Measurements from ENCODE around the gene PLA2G4D.

DNA sequence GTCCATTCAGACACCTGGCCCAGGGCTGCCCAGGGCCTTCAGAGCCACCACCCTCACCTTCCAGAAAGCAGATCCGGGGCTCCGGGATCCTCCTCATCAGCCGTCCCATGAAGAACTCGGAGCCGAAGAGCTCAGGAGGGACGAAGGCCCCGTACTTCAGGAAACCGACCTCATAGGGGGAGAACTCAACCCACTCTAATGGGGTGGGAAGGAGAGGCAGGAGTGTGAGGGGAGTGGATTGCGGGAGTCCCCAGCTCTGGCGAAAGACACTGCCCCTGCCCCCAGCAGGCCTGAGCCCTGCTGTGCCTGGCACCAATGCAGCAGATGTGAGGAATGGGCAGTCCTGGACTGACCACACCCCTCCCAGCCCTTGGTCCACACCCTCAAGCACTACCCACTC is 22.6 kb downstream of the PLA2G4D start:
- TF ChIP-seq, protein P1, sequence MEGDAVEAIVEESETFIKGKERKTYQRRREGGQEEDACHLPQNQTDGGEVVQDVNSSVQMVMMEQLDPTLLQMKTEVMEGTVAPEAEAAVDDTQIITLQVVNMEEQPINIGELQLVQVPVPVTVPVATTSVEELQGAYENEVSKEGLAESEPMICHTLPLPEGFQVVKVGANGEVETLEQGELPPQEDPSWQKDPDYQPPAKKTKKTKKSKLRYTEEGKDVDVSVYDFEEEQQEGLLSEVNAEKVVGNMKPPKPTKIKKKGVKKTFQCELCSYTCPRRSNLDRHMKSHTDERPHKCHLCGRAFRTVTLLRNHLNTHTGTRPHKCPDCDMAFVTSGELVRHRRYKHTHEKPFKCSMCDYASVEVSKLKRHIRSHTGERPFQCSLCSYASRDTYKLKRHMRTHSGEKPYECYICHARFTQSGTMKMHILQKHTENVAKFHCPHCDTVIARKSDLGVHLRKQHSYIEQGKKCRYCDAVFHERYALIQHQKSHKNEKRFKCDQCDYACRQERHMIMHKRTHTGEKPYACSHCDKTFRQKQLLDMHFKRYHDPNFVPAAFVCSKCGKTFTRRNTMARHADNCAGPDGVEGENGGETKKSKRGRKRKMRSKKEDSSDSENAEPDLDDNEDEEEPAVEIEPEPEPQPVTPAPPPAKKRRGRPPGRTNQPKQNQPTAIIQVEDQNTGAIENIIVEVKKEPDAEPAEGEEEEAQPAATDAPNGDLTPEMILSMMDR (IDR thresholded peaks at IDR 0.05; ENCODE audit: poor library complexity, severe bottlenecking): no peak
- no peak for TF ChIP-seq EP300 (conservative IDR thresholded peaks at IDR 0.05; ENCODE audit: poor library complexity, severe bottlenecking)
